Suprapubic skin (tissue), 4 donors: Measurements from ENCODE around the gene HEPN1. TPM values are rescaled to one million over a fixed set of nuclear protein-coding genes. Genes with fewer than 3 reads are reported as not detected.

Experiments
- DNase-seq, 2 donors: peaks; one replicate each; pipeline ENCODE4 v3.0.0-alpha.2; 2019; ENCODE audit warnings: low spot score in 2 of 2
- H3K27ac ChIP-seq: fragments of 200-600 bp; sonication (generic); one replicate; pipeline ENCODE4 v1.5.1; 2019
- H3K27me3 ChIP-seq: fragments of 200-600 bp; sonication (generic); one replicate; pipeline ENCODE4 v1.5.1; 2019
- H3K36me3 ChIP-seq: fragments of 200-600 bp; sonication (generic); one replicate; pipeline ENCODE4 v1.5.1; 2019
- H3K4me1 ChIP-seq: fragments of 200-600 bp; sonication (generic); one replicate; pipeline ENCODE4 v1.5.1; 2019
- H3K4me3 ChIP-seq: fragments of 200-600 bp; sonication (generic); one replicate; pipeline ENCODE4 v1.5.1; 2019; ENCODE audit warnings: mild to moderate bottlenecking
- H3K9me3 ChIP-seq: fragments of 200-600 bp; sonication (generic); one replicate; pipeline ENCODE4 v1.5.1; 2019
- CTCF ChIP-seq, 2 donors: fragments of 200-600 bp in 1 of 2; fragments of 450-650 bp in 1 of 2; sonication (generic) in 1 of 2; IDR thresholded peaks; one replicate each; pipeline ENCODE4 v1.5.1; 2016 to 2019; ENCODE audit warnings: antibody characterized with exemption in 2 of 2, mild to moderate bottlenecking in 1 of 2, moderate library complexity in 1 of 2
- EP300 ChIP-seq: sonication (generic); formaldehyde crosslinking; IDR thresholded peaks from one replicate; pipeline ENCODE4 v1.6.1; 2017; ENCODE audit warnings: antibody characterized with exemption
- POLR2A ChIP-seq, 2 donors: fragments of 450-650 bp; IDR thresholded peaks; one replicate each; pipeline ENCODE4 v1.6.1; 2017; ENCODE audit warnings: antibody characterized with exemption in 2 of 2, mild to moderate bottlenecking in 2 of 2, moderate library complexity in 2 of 2
- POLR2AphosphoS5 ChIP-seq, 3 donors: sonication (generic); formaldehyde crosslinking; IDR thresholded peaks; one replicate each; pipeline ENCODE4 v1.6.1; 2017; ENCODE audit warnings: antibody characterized with exemption in 3 of 3
- WGBS: methylation state at CpG from one replicate; pipeline ENCODE4 v1.1.5; 2018; 5-methylcytosine and 5-hydroxymethylcytosine counted together
- total RNA-seq, 4 donors: library from RNA; depleted of rRNA; stranded (reverse); fragments of >200 nt; gene quantifications; one replicate each; pipeline ENCODE4 v1.1.0, GENCODE V29; 2016

The HEPN1 gene
- total RNA-seq, 4 donors from 2014 or later = not detected

DNA sequence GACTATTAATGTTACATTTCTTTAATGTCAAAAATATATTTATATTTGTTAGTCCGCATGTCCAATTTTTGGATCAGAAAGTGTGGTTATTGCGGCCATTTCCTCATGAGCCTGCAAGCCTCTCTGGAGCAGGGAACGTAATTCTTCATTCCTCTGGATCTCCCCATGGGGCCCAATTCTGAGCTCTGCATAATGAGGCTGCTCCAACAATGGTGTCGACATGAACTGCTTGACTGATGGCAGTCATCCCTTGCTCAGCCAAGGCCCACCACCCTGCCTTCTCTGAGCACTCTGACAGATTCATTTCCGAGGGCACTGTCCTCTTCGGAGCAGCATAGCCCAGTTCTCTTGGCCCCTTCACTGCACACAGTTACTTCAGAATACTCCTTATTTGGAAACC lies 19.9 kb downstream of the HEPN1 start:
- H3K9me3 ChIP-seq = no peaks in the 10 kb centered on the region
- H3K27me3 ChIP-seq = peaks cover 24% of the 10 kb centered on the region
- TF ChIP-seq POLR2A (IDR thresholded peaks at IDR 0.05) (no peak), CTCF (IDR thresholded peaks at IDR 0.05) (no peak), POLR2AphosphoS5 (IDR thresholded peaks at IDR 0.05) (no peak), EP300 (no peak)
- no peak for DNase-seq
- H3K27ac ChIP-seq = no peak overlapping the region
- no peaks in the 10 kb centered on the region for H3K36me3 ChIP-seq
- whole genome bisulfite sequencing = 83% methylated on average over 6 of the region's 6 CpGs
- no peak overlapping the region for H3K4me3 ChIP-seq
- H3K4me1 ChIP-seq = no peaks in the 10 kb centered on the region

GRCh38 chr11:124941703-124942102 lies 22.7 kb downstream of the HEPN1 start:
- H3K27me3 ChIP-seq = peaks cover 14% of the 10 kb centered on the region
- H3K27ac ChIP-seq = no peak overlapping the region
- no peak for DNase-seq
- H3K9me3 ChIP-seq = no peaks in the 10 kb centered on the region
- no peak for TF ChIP-seq POLR2AphosphoS5 (IDR thresholded peaks at IDR 0.05)
- TF ChIP-seq EP300 = no peak
- no peak for TF ChIP-seq CTCF (IDR thresholded peaks at IDR 0.05)
- no peak for TF ChIP-seq POLR2A (IDR thresholded peaks at IDR 0.05)
- H3K36me3 ChIP-seq = no peaks in the 10 kb centered on the region
- 92% methylated on average over 1 of the region's 1 CpG for WGBS
- no peak overlapping the region for H3K4me3 ChIP-seq
- no peaks in the 10 kb centered on the region for H3K4me1 ChIP-seq

- H3K4me1 ChIP-seq = no peaks in the 10 kb centered on the region
- peaks cover 8% of the 10 kb centered on the region for H3K27me3 ChIP-seq
- no peak overlapping the region for H3K27ac ChIP-seq
- TF ChIP-seq POLR2A (IDR thresholded peaks at IDR 0.05) (no peak), POLR2AphosphoS5 (IDR thresholded peaks at IDR 0.05) (no peak), CTCF (IDR thresholded peaks at IDR 0.05) (no peak), EP300 (no peak)
- DNase-seq = no peak
- WGBS = 77% methylated on average over 6 of the region's 6 CpGs
- no peak overlapping the region for H3K4me3 ChIP-seq
- no peaks in the 10 kb centered on the region for H3K9me3 ChIP-seq
- no peaks in the 10 kb centered on the region for H3K36me3 ChIP-seq
Measured at GRCh38 chr11:124942466-124943253, 23.6 kb downstream of the HEPN1 start.

DNA sequence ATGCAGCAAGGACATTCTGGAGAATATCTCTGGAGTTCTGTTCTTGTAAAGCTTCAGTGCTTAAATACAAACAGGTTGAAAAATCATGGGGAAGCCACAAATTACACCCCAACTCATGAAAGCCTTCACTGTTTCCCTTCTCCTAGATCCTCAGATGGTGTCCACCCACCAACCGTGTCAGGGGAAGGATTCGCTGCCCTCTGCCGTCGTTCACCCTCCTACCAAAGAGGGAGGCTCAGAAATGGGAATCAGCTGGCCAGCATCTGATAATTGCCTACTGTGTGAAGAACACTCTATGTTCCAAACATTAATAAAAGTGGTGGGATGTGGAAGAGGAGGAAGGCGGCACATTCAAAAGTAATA lies 24.2 kb downstream of the HEPN1 start:
- Histone ChIP-seq H3K4me3 (no peak overlapping the region), H3K36me3 (no peaks in the 10 kb centered on the region), H3K9me3 (no peaks in the 10 kb centered on the region), H3K27ac (no peak overlapping the region), H3K4me1 (no peaks in the 10 kb centered on the region), H3K27me3 (peaks cover 6% of the 10 kb centered on the region)
- 64% methylated on average over 5 of the region's 5 CpGs for WGBS
- TF ChIP-seq EP300 (no peak), CTCF (IDR thresholded peaks at IDR 0.05) (no peak), POLR2A (IDR thresholded peaks at IDR 0.05) (no peak), POLR2AphosphoS5 (IDR thresholded peaks at IDR 0.05) (no peak)
- DNase-seq = no peak

DNA sequence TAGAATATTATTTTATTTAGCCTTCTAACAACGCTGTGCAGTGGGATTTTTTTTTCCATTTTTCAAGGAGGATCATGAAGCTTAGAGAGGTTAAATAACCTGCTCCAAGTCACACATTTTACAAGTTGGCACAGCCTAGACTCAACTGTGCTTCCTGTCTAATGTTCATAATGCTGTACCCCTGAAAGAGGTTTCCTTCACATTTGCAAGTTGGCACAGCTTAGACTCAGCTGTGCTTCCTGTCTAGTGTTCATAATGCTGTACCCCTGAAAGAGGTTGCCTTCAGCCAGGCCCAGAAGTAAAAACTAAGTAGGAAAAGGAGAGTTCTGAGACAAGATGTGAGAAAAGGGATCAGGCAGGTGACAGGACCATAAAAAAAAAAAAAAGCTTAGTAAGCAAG lies 24.7 kb downstream of the HEPN1 start:
- H3K36me3 ChIP-seq = no peaks in the 10 kb centered on the region
- TF ChIP-seq EP300 (no peak), POLR2A (IDR thresholded peaks at IDR 0.05) (no peak), CTCF (IDR thresholded peaks at IDR 0.05) (no peak)
- H3K27ac ChIP-seq = no peak overlapping the region
- no peaks in the 10 kb centered on the region for H3K4me1 ChIP-seq
- no peak overlapping the region for H3K4me3 ChIP-seq
- no peak for DNase-seq
- 35% methylated on average over 1 of the region's 1 CpG for WGBS
- H3K27me3 ChIP-seq = peaks cover 6% of the 10 kb centered on the region
- no peaks in the 10 kb centered on the region for H3K9me3 ChIP-seq
